ENCODE results near the gene L1TD1.
"Not testable (repeated sequence)": the region's sequence is repeated elsewhere in the genome, so short reads cannot be mapped to it uniquely, and the experiment has no call there.

The L1TD1 gene

GRCh38 chr1:62213075-62213914 lies 18.6 kb downstream of the L1TD1 start:
- TF ChIP-seq, protein P1, sequence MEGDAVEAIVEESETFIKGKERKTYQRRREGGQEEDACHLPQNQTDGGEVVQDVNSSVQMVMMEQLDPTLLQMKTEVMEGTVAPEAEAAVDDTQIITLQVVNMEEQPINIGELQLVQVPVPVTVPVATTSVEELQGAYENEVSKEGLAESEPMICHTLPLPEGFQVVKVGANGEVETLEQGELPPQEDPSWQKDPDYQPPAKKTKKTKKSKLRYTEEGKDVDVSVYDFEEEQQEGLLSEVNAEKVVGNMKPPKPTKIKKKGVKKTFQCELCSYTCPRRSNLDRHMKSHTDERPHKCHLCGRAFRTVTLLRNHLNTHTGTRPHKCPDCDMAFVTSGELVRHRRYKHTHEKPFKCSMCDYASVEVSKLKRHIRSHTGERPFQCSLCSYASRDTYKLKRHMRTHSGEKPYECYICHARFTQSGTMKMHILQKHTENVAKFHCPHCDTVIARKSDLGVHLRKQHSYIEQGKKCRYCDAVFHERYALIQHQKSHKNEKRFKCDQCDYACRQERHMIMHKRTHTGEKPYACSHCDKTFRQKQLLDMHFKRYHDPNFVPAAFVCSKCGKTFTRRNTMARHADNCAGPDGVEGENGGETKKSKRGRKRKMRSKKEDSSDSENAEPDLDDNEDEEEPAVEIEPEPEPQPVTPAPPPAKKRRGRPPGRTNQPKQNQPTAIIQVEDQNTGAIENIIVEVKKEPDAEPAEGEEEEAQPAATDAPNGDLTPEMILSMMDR (IDR thresholded peaks at IDR 0.05), result no peak
- H3K4me3 ChIP-seq, result no peak overlapping the region
- intact Hi-C loops (cut with DNase I; ENCODE audit: low total_unique reads), result no loop called here

GRCh38 chr1:62218604-62219003 lies 24.0 kb downstream of the L1TD1 start:
- Histone ChIP-seq H3K27me3 (no peaks in the 10 kb centered on the region), H3K4me1 (no peaks in the 10 kb centered on the region), H3K4me3 (no peak overlapping the region), H3K27ac (no peak overlapping the region), H3K9me3 (no peaks in the 10 kb centered on the region), H3K36me3 (no peaks in the 10 kb centered on the region)
- TF ChIP-seq, protein P1 (IDR thresholded peaks at IDR 0.05), result no peak
- intact Hi-C loops (cut with DNase I; ENCODE audit: low total_unique reads), result no loop called here
- no peak for DNase-seq

More at GRCh38 chr1:62213075-62213914, 18.6 kb downstream of the L1TD1 start:
- Histone ChIP-seq H3K27me3 (no peaks in the 10 kb centered on the region), H3K4me1 (no peaks in the 10 kb centered on the region), H3K9me3 (peaks cover 0 to 6% (median 0%) of the 10 kb centered on the region in 3 donors), H3K36me3 (no peaks in the 10 kb centered on the region), H3K27ac (no peak overlapping the region)
- no peak for DNase-seq

DNA sequence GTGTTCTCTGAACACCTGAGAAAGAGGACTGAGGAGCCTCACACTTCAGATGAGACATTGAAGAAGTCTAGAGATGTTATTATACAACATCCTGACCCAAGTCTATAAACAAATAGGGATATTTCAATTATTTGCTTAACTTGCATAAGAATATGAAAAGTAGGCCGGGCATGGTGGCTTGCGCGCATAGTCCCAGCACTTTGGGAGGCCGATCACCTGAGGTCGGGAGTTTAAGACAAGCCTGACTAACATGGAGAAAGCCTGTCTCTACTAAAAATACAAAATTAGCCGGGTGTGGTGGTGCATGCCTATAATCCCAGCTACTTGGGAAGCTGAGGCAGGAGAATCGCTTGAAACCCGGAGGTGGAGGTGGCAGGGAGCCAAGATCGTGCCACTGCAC lies 25.8 kb downstream of the L1TD1 start:
- H3K36me3 ChIP-seq; DNase-seq; H3K4me3 ChIP-seq; H3K27me3 ChIP-seq; intact Hi-C loops (cut with DNase I; ENCODE audit: low total_unique reads); H3K27ac ChIP-seq; H3K4me1 ChIP-seq; H3K9me3 ChIP-seq: not testable (repeated sequence)

DNA sequence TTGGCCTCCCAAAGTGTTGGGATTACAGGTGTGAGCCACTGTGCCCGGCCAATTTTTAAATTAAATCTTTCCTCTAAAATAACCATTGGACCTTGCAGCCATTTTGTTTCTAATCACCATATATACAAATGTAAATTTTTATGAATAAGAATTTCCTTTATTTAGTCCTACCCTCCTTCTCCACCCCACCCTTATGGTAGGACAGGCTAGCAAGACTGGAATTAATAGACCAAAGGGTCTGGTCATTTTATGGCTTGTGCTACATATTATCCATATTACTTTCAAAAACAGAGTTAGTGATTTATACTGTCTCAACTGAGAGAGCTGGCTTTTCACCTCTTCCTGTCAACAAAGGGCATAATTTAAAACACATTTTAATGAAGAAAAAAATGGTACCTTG lies 26.5 kb downstream of the L1TD1 start:
- Histone ChIP-seq H3K9me3 (no peaks in the 10 kb centered on the region), H3K4me1 (no peaks in the 10 kb centered on the region), H3K36me3 (no peaks in the 10 kb centered on the region), H3K27me3 (no peaks in the 10 kb centered on the region), H3K4me3 (no peak overlapping the region), H3K27ac (no peak overlapping the region)
- intact Hi-C loops (cut with DNase I; ENCODE audit: low total_unique reads), result no loop called here
- no peak for DNase-seq
- TF ChIP-seq, protein P1 (IDR thresholded peaks at IDR 0.05), result no peak

DNA sequence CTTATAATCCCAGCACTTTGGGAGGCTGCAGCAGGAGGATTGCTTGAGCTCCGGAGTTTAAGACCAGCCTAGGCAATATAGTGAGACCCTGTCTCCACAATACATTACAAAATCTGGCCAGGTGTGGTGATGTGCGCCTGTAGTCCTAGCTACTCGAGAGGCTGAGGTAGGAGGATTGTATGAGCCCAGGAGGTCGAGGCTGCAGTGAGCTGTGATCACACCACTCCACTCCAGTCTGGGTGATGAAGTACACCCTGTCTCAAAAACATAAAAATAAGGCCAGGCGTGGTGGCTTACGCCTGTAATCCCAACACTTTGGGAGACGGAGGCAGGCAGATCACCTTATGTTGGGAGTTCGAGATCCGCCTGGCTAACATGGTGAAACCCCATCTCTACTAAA lies 27.7 kb downstream of the L1TD1 start:
- H3K4me1 ChIP-seq, result no peaks in the 10 kb centered on the region
- no peaks in the 10 kb centered on the region for H3K9me3 ChIP-seq
- TF ChIP-seq, protein P1 (IDR thresholded peaks at IDR 0.05), result no peak
- intact Hi-C loops (cut with DNase I; ENCODE audit: low total_unique reads), result no loop called here
- H3K27ac ChIP-seq, result no peak overlapping the region
- H3K36me3 ChIP-seq, result no peaks in the 10 kb centered on the region
- no peaks in the 10 kb centered on the region for H3K27me3 ChIP-seq
- no peak for DNase-seq
- H3K4me3 ChIP-seq, result no peak overlapping the region

GRCh38 chr1:62224182-62224581 lies 29.5 kb downstream of the L1TD1 start:
- Histone ChIP-seq H3K9me3 (no peaks in the 10 kb centered on the region), H3K27ac (no peak overlapping the region), H3K36me3 (no peaks in the 10 kb centered on the region), H3K4me3 (no peak overlapping the region), H3K27me3 (no peaks in the 10 kb centered on the region), H3K4me1 (no peaks in the 10 kb centered on the region)
- intact Hi-C loops (cut with DNase I; ENCODE audit: low total_unique reads), result no loop called here
- DNase-seq, result no peak
- TF ChIP-seq, protein P1 (IDR thresholded peaks at IDR 0.05), result no peak

Measured in tibial artery (tissue), 4 donors.